HG03432 (cell line): ENCODE results near the gene PPM1M.
"Not testable (repeated sequence)": the region's sequence is repeated elsewhere in the genome, so short reads cannot be mapped to it uniquely, and the experiment has no call there.

Experiments used
- ATAC-seq: cut with Tn5 transposase; IDR thresholded peaks from one replicate; pipeline ENCODE4 v1.9.1; 2021; ENCODE audit warnings: mild to moderate bottlenecking, moderate library complexity; ENCODE audit not compliant: unreplicated experiment

The PPM1M gene

DNA sequence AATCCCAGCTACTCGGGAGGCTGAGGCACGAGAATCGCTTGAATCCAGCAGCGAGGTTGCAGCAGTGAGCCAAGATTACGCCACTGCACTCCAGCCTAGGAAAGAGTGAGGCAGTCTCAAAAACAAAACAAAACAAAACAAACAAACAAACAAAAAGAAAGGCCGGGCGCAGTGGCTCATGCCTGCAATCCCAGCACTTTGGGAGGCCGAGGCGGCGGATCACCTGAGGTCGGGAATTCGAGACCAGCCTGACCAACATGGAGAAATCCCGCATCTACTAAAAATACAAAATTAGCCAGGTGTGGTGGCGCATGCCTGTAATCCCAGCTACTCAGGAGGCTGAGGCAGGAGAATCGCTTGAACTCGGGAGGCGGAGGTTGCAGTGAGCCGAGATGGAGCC is 29.2 kb downstream of the PPM1M start:
- not testable (repeated sequence) for ATAC-seq

DNA sequence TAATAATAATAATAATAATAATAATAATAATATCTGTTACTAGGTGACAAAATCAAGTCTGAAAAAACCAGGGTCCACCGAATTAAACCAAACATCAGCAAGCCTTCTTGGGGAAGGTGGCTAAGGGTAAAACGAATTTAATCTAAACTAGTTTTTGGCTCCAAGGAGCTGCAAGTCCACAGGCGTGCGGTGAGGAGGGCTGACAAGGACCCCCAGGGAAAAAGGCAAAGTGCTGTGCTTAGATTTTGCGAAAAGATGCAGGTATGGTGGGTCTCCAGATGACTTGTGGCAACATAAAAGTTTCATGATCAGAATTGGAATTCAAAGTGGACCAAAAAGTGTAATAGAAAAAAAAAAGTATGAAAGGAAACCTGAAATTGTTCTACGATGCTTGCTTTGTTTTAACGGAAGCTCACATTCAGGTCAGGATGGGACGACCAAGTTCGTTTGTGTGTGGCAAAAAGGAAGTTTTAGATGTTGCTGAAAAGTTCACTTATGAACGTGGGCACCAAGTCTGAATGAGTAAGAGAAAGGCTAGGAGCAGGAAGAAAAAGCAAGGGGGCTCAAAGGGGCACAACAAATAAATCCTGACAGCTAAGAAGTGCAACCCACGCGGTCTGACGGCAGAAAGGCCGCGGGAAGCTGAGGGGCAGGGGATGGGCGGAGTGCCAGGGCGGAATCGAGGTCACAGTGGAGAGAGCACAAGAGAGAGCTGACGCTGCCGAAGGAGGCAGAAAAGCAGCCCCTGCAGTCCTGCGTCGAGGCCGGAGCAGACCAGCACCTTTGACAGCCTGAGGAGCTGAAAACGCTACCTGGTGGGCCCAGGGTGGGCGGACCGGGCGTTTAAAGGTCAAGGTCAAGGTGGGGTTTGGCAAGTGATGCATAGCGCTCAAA is 31.8 kb downstream of the PPM1M start:
- no peak for ATAC-seq

DNA sequence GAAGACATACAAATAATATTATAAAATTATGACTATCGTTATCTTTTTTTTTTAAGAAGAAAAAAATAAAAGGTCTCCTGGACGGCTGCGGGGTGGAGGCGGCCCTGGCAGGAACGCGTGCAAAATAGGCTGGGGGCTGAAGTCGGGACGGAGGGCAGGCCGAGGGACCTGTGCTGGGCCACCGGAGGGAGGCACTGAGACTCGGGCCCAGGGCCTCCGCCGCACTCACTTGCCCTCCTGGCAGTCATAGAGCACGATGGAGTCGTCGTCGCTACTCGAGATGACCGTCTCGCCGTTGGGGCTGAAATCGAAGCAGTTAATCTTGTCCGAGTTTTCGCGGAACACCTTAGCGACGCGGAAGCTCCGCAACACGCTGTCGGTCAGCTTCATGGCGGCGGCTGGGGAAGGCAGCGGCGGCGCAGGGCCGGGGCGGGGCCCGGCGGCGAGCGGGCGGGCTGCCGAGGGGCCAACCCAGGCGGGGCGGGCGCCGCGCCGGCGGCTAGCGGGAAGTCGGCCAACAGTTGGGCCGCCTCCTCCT is 32.5 kb downstream of the PPM1M start:
- ATAC-seq: peak; percentile 69

DNA sequence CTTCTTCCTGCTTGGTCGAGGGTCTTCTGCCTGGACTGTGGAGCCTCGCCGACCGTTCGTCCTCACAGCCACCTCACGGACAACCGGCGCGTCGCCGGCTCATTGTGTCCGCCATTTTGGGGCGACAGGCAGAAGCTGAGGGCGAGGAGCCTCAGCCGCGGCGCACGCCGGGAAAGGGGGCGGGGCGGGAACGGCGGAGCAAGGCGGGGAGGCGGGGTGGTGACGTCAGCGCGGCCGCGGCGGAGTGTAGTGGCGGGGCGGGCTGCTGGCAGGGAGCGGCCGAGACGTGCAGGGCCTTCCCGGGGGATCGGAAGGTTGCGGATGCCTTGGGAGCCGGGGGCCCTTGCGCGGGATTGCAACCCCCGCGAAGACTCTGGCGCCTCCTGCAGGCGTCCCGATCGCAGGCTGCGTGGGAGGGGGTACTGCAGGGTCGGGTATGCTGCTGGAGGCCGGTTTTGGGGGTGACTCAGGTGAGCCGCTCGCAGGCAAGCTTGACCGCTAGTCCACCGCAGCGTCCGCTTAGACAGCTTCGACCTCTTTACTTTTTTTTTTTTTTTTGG is 33.0 kb downstream of the PPM1M start, which contains the start of gene WDR82:
Gene WDR82, minus strand, starts transcription at position 140 of the 560 bp plus-strand sequence. CDS start 288 bp downstream, outside the sequence.
- ATAC-seq: peak; percentile 91

DNA sequence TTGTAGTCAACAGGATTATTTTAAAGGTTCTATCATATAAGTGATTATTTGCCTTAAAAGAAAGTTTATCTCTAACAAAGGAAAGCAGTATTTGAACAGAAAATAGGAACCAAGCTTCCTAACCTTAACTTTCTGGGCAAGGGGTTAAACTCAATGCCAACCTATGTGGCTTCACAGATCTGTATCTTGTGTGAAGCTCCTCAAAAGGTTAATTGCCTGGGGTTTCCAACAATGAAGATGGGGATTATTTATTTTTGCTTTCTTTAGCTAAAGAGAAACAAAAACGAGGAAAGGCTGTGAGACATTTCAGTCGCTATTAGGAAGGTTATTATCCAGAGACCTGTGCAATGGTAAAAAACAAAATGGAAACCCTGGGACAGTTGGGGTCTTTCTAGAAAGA is 34.0 kb downstream of the PPM1M start:
- no peak for ATAC-seq

DNA sequence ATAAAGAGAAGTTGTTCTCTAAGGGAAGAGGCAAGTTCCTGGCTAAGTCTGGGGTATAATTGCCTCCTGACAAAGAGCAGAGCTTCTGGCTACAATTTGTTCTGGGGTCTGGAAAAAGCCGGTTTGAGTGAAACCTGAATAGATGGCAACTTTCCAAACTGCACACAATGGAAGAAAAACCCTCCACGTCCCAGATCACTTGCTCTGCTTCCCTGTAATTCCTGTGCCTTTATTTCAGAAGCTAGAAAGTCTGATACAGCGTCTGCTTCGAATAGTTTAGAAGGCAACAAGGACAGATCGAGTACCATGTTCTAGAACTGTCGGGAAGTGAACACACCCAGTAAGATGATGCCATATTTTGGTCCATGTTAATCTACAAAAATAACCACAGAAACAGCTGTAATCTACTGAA is 34.5 kb downstream of the PPM1M start:
- no peak for ATAC-seq

DNA sequence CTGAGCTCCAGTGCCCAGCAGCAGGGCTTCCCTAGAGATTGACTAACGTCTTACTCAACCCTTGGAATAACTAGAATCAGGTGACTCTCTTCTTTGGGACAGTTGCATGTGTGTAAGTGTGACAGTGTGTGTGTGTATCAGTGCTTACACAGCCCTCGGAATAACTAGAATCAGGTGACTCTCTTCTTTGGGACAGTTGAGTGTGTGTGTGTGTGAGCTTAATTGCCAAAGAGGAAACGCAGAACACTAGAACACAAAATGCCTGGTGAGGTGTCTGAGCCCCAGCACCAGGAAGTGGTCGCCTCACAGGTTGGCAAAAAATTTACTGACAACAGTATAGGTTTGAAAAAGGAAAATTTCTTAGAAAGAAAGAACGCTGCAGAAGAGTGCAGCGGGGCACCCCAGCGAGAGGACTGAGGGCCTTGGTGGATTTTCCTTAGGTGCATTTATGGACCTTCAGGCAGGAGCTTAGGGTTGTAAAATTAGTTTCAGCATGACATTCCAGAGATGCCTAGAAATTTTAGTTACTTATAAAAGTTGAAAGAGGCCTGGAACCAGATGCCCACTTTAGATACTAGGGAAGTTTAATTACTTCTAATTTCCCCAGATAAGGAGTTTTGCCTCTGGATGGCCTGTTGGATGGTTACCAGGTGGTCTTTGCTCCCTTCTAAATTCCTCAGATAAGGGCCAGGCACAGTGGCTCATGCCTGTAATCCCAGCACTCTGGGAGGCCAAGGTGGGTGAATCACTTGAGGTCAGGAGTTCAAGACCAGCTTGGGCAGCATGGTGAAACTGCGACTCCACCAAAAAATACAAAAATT is 36.6 kb downstream of the PPM1M start:
- ATAC-seq: no peak

DNA sequence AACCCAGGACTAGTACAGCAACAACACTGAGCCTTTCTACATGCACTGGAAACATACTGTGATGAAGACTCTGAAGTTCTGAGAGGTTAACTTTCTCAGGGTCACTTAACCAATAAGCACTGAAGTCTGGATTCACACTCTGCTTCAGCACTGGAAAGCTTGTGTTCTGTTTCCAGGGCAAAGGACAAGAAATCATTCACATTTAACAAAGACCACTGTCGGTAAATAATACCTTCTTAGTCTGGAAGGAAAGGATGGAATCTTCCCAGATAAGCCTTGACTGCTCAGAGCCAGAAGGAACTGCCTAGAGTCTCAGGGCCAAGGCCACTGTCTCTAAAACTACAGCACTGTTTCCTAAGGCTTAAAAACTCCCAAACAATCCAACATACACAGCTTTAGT is 37.7 kb downstream of the PPM1M start:
- ATAC-seq: no peak

DNA sequence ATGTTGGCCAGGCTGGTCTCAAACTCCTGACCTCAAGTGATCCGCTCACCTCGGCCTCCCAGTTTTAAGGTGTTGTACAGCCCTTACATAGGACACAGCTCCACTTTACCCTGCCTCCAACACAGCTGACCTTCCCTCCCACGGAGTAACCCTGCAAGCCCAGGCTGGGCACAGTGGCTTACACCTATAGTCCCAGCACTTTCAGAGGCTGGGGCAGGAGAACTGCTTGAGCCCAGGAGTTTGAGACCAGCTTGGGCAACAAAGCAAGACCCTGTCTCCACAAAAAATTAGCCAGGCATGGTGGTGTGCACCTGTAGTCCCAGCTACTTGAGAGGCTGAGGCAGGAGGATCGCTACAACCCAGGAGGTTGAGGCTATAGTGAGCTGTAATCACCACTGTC is 38.5 kb downstream of the PPM1M start:
- ATAC-seq: not testable (repeated sequence)

DNA sequence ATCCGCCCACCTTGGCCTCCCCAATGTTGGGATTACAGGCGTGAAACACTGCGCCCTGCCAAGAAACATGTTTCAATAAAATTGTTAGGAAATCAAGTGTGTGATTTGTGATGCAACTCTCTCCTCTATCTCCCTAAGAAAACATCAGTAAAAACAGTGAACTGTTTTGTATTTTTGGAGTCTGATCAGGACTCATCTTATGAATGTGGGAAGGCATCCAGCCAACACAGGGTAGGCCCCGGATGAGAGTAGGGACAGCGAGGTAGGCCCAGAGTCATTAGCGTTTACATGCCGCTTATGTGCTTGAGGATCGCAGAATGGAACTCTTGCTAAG is 41.2 kb downstream of the PPM1M start:
- ATAC-seq: no peak

DNA sequence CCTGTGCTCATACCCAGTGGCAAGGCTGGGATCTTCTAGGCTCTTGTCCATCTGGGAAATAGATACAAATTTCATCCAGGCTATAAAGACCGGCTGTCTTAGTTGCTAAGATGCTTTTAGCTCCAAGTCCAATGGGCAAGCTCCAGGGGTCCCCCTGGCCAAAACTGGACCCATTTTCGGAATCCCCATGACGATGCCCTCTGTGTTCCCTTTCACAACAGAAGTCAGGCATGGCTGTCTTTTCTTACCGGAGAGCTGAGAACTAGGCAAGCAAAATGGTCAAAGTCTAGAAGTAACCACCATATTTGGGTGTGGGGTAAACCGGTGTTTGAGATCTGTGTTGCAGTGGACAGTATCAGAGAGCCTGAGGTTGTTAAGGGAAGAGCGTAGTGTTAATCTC is 43.1 kb downstream of the PPM1M start:
- no peak for ATAC-seq

DNA sequence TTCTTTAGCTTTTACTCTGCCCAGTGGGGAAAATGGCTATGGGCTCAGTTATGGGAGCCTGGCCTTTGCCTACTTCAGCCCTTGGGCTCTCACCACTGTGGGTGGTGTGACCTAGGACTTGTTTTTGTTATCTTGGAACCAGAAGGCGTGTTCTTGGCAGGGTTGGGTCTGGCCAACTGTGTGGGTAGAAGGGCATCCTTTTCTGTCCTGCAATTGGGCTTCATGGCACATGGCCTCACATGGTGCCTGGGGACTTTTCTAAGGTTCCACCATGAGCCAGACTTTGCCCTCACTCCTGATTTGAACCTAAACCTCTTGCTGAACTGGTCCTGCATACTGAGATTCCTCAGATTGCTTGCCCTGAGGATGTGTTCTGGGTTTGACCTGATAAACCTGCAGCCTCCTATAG is 43.8 kb downstream of the PPM1M start:
- no peak for ATAC-seq

DNA sequence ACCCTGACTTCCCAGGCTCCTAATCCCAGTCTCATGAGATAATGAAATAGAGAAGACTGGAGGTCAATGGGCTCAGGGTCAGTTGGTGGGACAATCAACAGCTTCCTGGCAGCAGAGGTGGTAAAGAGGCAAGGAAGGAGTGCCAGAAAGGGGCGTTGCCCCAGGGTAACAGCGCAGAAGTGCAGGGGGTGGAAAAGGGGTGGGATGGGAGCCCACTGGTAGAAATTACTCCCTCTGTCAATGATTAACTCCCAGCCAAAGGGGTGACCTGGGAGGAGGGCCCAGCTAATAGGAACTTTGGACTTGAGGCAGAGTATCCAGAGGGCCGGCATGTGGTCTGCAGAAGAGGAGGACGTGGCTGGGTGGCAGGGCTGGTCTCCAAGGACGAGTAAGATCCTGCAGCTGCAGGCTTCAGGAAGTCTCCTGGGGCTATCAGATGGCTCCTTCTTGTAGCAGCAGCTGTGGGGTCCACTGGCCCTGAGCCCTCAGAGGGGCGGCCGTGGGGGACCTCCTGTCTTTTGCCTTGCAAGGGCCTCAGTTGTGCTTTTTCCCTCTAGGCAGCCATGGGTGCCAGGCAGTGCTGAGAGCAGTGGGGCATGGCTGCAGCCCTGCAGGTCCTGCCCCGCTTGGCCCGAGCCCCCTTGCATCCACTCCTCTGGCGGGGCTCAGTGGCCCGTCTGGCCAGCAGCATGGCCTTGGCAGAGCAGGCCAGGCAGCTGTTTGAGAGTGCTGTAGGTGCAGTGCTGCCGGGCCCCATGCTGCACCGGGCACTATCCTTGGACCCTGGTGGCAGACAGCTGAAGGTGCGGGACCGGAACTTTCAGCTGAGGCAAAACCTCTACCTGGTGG is 44.4 kb downstream of the PPM1M start:
- no peak for ATAC-seq

DNA sequence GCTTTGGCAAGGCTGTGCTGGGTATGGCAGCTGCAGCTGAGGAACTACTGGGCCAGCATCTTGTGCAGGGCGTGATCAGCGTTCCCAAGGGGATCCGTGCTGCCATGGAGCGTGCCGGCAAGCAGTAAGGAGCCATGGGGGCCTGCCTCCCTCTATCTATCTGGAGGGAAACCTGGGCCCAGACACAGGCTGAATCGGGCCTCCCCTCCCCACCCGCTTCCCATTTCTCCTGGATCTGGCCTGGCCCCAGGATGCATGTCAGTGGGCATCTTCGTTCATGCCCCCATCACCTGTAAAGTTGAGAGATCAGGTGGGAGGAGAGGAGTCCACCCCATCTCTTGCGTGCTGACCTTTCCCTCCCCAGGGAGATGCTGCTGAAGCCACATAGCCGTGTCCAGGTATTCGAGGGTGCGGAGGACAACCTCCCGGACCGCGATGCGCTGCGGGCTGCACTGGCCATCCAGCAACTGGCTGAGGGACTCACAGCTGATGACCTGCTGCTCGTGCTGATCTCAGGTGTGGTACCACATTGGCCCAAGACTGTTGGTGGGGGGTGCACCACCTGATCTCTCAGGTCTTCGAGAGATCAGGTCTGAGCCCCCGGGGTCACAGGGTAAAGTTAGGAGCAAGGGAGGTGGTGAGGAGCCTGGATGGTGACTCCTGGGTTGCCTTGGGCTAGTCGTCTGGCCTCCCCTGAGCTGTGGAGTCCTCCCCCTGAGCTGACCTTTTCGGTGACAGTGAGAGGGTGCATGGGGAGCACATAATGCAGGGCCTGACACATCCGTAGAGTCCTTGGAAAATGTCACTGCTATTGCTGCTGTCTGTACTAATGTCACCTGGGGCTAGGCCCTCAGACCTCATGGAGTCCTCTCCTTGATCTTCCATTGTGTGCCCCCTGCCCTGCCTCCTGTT is 45.3 kb downstream of the PPM1M start:
- no peak for ATAC-seq

DNA sequence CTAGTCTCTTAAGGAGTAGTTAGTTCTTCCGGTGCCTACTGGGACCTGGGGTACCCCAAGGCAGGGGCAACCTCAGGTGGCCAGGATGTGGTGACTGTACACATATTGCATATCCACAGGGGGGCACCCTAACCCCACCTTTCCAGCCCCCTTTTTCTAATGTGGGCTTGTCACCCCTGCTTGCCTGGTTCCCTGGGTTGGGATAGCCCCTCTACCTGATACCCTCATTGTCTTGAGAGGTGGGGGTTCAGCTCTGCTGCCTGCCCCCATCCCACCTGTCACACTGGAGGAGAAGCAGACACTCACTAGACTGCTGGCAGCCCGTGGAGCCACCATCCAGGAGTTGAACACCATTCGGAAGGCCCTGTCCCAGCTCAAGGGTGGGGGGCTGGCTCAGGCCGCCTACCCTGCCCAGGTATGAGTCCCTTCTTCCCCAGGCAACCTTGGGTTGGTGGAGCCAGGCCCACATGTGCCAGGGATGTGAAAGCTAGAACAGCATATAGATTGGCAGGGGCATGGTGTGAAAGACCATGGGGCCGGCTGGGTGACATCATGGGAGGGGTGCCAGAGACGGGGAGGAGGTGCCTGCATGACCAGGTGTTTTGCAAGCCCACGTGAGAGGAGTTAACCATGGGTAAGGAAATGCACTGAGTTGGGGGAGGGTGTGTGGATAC is 46.1 kb downstream of the PPM1M start:
- ATAC-seq: no peak

DNA sequence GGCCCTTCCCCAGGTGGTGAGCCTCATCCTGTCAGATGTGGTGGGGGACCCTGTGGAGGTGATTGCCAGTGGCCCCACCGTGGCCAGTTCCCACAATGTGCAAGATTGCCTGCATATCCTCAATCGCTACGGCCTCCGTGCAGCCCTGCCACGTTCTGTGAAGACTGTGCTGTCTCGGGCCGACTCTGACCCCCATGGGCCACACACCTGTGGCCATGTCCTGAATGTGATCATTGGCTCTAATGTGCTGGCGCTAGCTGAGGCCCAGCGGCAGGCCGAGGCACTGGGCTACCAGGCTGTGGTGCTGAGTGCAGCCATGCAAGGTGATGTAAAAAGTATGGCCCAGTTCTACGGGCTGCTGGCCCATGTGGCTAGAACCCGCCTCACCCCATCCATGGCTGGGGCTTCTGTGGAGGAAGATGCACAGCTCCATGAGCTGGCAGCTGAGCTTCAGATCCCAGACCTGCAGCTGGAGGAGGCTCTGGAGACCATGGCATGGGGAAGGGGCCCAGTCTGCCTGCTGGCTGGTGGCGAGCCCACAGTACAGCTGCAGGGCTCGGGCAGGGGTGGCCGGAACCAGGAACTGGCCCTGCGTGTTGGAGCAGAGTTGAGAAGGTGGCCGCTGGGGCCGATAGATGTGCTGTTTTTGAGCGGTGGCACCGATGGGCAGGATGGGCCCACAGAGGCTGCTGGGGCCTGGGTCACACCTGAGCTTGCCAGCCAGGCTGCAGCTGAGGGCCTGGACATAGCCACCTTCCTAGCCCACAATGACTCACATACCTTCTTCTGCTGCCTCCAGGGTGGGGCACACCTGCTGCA is 46.9 kb downstream of the PPM1M start:
- ATAC-seq: no peak

DNA sequence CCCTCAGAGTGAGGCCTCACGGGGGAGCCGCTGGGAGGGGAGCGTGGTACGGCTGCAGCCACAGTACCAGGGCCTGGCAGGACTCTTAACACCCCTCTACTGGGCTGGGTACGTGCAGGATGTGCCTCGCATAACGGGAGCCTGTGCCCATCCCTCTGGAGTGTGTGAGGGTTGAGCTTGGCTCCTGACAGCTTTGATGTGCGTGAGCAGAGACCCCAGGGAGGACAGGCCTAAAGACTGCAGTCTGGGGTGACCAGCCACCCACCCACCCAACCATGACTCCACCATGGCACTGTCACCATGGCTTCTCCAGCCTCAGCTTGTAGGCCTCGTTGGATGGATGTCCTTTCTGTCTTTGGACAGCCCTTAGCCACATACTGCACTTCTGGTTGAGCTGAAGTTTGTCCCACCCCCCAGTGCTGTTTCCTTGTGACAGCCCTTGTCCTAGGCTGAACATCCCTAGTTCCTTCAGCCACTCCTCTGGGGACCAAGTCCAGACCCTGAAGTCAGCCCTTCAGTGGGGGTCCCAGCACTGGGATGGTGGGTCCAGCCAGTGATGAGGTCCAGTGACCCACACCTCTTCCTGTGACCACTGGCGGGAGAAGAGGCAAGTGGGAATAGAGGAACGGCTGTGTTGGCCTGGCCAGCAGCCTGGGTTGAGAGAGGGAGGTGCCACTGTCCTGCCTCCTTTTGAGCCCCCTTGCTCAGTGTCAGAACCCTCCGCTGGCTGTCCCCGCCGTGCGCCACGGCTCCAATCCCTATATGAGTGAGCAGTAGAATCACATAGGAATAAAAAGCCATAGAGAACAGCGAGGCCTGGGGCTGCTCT is 48.1 kb downstream of the PPM1M start:
- no peak for ATAC-seq
